Left hindlimb (tissue), 1 donor: ENCODE results near the gene MYH15.

Source experiments
- DNase-seq: peaks from one replicate; pipeline ENCODE4 v3.0.0-alpha.2; 2018

MYH15 gene

GRCh38 chr3:108409800-108410178 lies 100.6 kb downstream of the MYH15 start:
- DNase-seq: no peak

- no peak for DNase-seq
Observed at GRCh38 chr3:108408883-108409799, 101.3 kb downstream of the MYH15 start.

- no peak for DNase-seq
Observed at GRCh38 chr3:108407886-108408285, 102.5 kb downstream of the MYH15 start.

GRCh38 chr3:108406661-108407206 lies 103.7 kb downstream of the MYH15 start:
- DNase-seq: no peak

GRCh38 chr3:108406063-108406660 lies 104.2 kb downstream of the MYH15 start:
- no peak for DNase-seq

- DNase-seq: no peak
Observed at GRCh38 chr3:108404368-108404767, 106.0 kb downstream of the MYH15 start.

GRCh38 chr3:108403686-108404345 lies 106.6 kb downstream of the MYH15 start:
- no peak for DNase-seq

- DNase-seq: no peak
Observed at GRCh38 chr3:108403198-108403597, 107.2 kb downstream of the MYH15 start.

- DNase-seq: no peak
Observed at GRCh38 chr3:108401836-108402235, 108.6 kb downstream of the MYH15 start.

GRCh38 chr3:108398510-108398909 lies 111.9 kb downstream of the MYH15 start:
- DNase-seq: no peak

GRCh38 chr3:108396336-108396735 lies 114.1 kb downstream of the MYH15 start:
- DNase-seq: no peak

GRCh38 chr3:108394563-108394962 lies 115.8 kb downstream of the MYH15 start:
- DNase-seq: no peak

- no peak for DNase-seq
Observed at GRCh38 chr3:108394016-108394415, 116.4 kb downstream of the MYH15 start.

GRCh38 chr3:108393128-108393900 lies 117.1 kb downstream of the MYH15 start:
- DNase-seq: no peak

GRCh38 chr3:108391917-108392593 lies 118.3 kb downstream of the MYH15 start:
- DNase-seq: no peak

GRCh38 chr3:108389372-108389771 lies 121.0 kb downstream of the MYH15 start:
- no peak for DNase-seq

- DNase-seq: no peak
Observed at GRCh38 chr3:108388136-108389132, 122.0 kb downstream of the MYH15 start.

GRCh38 chr3:108387063-108387462 lies 123.3 kb downstream of the MYH15 start:
- DNase-seq: no peak

- DNase-seq: no peak
Observed at GRCh38 chr3:108383306-108383705, 127.1 kb downstream of the MYH15 start.

GRCh38 chr3:108381529-108382140 lies 128.8 kb downstream of the MYH15 start:
- DNase-seq: no peak
